ENCODE results near the gene APOF.
A peak's percentile ranks its signal among the peaks of the same experiment; 100 is the strongest.
"Not testable (repeated sequence)": the region's sequence is repeated elsewhere in the genome, so short reads cannot be mapped to it uniquely, and the experiment has no call there.

The APOF gene

GRCh38 chr12:56373515-56373914, 10.9 kb upstream of the APOF start:
- no peak for DNase-seq (ENCODE audit: low spot score)

DNA sequence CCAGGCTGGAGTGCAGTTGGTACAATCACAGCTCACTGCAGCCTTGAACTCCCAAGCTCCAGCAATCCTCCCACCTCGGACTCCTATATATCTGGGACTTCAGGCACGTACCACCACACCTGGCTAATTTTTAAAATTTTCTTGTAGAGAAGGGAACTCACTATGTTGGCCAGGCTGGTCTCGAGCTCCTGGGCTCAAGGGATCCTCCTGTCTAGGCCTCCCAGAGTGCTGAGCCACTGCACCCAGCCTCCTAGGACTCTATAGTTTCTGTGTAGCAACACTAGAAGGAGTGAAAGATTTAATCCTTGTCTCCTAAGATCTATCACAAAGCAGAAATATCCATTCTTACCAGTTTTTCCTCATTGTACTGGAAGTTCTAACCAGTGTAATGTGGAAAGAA, 4.3 kb upstream of the APOF start:
- no peak for DNase-seq (ENCODE audit: low spot score)

DNA sequence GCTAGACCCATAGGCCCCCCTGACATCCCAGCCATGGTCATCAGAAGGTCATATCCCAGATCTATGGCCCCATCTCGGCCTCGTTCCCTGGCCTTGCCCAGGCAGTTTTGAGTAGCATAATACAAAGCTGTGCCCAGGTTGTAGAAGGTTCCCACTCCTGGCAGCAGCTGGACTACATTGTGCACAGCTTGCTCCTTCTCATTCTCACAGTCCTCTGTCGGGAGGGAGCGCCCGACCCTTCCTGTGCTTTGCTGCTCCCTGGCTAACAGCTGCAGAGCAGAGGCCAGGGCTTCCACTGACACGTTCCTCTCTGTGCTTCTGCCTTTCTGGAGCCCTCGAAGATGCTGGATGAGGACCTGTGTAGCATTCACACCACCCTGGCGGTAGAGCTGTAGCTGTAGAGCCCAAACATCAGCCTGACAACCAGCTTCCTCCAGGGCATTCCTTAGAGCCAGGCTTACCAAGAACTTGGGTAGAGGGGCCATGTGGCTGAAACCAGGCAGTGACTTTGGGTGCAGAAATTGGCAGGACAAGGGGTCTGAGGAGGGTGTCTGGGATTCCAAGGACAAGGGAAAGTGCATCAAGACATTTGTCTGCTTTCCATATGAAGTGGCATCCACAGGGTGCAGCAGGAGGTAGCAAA, 1.0 kb downstream of the APOF start:
- no peak for DNase-seq (ENCODE audit: low spot score)

DNA sequence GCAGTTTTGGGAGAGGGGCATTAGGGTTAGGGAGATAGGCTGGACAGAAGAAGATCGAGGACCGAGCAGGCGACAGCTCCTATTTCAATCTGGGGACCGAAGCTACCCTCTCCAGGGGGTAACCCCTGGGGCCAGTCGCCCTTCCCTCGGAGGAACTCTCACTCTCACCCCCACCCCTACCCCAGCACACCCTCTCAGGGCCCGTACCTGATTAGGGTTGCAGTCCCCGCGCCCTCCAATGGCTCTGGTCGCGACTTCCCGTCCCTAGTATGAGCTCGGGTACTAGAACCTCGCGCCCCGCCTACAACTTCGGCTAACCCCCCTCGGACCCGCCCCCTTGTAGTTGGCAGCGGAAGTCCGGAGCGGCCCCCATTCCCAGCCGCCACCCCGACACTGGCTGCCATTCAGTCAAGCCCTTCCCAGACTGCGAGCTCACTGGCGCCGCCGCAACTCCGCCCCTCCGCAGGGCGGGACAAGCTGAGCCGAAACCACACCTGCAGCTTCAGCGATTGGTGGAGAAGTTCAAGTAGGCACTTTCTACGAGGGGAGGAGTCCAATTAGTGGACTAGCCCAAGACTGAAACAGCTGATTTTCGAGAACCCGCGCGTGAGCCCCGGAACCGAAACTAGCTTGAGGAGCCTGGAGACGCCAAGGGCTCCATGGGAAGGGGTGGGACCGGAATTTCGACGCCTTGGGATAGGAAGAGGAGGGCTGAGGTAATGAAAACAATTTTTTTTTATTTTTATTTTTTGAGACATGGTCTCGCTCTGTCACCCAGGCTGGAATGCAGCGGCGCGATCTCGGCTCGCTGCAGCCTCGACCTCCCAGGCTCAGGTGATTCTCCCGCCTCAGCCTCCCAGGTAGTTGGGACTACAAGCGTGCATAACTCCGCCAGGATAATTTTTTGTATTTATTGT, 2.5 kb downstream of the APOF start, which contains the start of gene STAT2:
STAT2 (minus strand) TSS at position 257 of the 917 bp plus-strand sequence. CDS start 3,536 bp downstream, outside the sequence.
- peak; percentile 97 for DNase-seq (ENCODE audit: low spot score)

GRCh38 chr12:56358836-56359532, 3.7 kb downstream of the APOF start:
- DNase-seq (ENCODE audit: low spot score) = peak; percentile 78

DNA sequence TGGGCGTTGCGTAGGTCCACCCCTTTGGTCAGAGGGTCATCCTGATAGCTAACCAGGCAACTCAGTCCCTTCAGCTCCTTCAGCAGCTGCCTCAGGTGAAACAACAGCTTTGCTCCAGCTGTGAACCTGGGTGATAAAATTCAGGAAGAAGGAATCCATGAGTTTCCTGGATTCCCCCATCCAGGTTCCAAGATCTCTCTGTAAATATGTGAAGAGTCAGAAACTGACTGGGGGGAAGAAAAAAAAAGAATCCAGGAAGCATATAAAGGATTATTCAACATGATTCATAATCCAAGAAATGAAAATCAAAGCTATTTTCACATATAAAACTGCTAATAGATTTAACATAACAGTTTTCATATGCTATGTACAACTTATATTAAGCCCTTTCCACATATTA, 11.3 kb downstream of the APOF start:
- DNase-seq (ENCODE audit: low spot score) = no peak

GRCh38 chr12:56350662-56351061, 12.0 kb downstream of the APOF start:
- DNase-seq (ENCODE audit: low spot score) = no peak

DNA sequence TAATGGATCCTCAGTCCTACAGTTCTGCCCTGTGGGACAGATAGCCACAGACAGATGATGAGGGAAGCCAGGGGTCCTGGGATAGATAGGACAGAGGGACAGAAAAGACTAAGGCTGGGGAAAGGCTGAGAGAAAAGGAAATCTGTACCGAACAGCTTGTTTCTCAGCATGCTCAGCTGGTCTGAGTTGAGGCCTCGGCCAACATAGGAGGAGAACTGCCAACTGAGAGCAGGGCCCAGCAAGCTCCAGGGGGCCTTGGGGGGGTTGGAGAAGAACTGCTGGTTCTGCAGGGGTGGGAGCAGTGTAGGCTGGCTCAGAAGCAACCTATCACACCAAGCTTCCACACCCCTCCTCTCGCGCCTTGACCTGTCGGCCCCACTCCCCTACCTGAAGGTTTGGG, 13.9 kb downstream of the APOF start:
- no peak for DNase-seq (ENCODE audit: low spot score)

GRCh38 chr12:56347255-56347654, 15.4 kb downstream of the APOF start:
- DNase-seq (ENCODE audit: low spot score) = not testable (repeated sequence)

GRCh38 chr12:56346675-56347074, 16.0 kb downstream of the APOF start:
- DNase-seq (ENCODE audit: low spot score) = no peak

- not testable (repeated sequence) for DNase-seq (ENCODE audit: low spot score)
Measured at GRCh38 chr12:56342290-56342689, 20.4 kb downstream of the APOF start.

DNA sequence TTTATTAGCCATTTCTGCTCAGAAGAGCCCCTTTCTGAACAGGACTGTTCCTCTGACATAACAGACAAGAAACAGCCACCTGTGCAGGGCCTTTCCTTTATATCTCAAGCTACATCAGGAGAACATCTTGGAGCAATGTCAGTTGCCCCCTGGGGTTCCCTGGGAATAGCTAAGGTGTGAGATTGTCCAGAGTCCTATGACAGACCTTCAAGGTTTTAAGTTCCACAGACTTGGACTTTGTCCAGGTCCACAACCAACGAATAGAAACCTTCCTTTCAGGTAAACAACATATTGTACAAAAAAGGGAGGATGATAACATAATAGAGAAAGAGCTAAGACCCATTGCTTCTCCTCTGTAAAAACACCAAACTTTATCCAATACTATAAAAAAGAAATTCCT, 21.0 kb downstream of the APOF start:
- DNase-seq (ENCODE audit: low spot score) = no peak

- DNase-seq (ENCODE audit: low spot score) = no peak
Measured at GRCh38 chr12:56339158-56339422, 23.6 kb downstream of the APOF start.

- no peak for DNase-seq (ENCODE audit: low spot score)
Measured at GRCh38 chr12:56338308-56339157, 24.1 kb downstream of the APOF start, which contains the start of gene IL23A. Gene IL23A, plus strand, starts transcription at chr12:56338884. Its CDS starts 161 bp downstream, at chr12:56339045.

GRCh38 chr12:56337753-56338251, 24.9 kb downstream of the APOF start:
- DNase-seq (ENCODE audit: low spot score) = no peak

- DNase-seq (ENCODE audit: low spot score) = no peak
Measured at GRCh38 chr12:56336361-56337167, 26.1 kb downstream of the APOF start.

DNA sequence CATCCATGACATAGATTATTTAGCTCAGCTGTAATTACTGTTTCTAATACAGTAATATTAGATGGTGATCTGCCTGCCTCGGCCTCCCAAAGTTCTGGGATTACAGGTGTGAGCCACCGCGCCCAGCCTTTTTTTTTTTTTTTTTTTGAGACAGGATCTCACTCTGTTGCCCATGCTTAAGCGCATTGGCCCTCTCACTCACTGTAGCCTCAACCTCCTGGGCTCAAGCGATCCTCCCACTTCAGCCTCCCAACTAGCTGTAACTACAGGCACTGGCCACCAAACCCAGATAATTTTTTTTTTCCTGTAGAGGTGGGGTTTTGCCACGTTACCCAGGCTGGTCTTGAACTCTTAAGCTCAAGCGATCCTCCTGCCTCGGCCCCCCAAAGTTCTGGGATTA, 27.1 kb downstream of the APOF start:
- not testable (repeated sequence) for DNase-seq (ENCODE audit: low spot score)

DNA sequence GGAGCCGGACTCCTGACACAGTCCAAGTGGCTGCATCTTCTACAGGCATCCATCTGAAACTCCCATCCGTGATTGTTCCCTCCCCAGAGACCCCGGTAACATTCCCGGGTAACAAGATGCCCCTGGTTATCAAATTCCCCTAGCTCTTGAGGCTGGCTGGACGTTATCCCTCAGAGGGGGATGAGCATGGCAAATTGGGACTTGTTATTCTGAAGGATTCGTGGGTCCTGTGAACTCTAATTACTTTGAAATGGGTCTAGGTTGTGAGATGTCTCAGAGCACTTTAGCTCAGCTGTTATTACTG, 28.2 kb downstream of the APOF start:
- no peak for DNase-seq (ENCODE audit: low spot score)

DNA sequence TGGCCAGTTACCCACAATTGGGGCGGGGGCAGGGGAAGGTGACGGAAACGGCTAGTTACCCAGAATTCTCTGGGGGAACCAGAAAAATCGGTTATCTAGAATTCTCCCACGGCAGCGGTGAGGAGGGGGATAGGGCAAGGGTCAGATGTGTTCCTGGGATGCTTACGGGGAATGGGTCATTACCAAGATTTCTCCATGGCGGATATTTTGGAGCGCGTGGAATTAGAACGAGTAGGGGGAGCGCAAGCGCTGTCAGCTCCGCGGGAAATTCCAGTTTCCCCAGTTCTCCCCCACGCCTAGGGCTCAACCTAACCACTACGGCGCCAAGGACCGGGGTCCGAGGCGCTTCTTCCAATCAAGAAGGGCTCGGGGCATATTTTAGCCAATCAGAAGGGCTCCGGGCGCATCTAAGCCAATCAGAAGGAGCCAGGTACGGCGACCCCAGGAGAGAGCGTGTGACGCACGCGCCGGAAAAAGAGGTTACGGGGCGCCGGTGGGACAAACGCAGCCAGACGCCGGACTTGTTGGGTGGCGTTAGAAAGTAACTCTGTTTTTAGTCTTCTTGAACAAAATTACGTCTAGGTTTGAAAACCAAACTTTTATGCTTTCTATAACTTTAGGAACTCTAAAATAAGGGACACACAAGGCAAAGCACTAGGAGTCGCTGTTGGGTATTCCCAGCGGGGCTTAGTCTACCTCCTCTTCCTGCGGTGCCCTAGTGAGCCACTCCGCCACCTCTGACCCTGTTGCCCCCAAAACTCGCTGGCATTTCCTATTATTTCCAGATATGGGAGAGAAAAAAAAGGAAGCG, 28.8 kb downstream of the APOF start, which contains the start of gene PAN2:
PAN2 (minus strand) TSS at position 322 of the 811 bp plus-strand sequence. CDS start 906 bp downstream, outside the sequence.
- DNase-seq (ENCODE audit: low spot score) = peak; percentile 99

- DNase-seq (ENCODE audit: low spot score) = no peak
Measured at GRCh38 chr12:56333197-56333678, 29.4 kb downstream of the APOF start.

All from GM03348 (cell line).